HPDE6-E6E7 (cell line): Measurements from ENCODE around the gene CAMKK2.

Experiments used
- DNase-seq: peaks from one replicate; pipeline ENCODE4 v3.0.0; 2011; ENCODE audit warnings: missing footprints; ENCODE audit errors: extremely low spot score

The CAMKK2 gene

GRCh38 chr12:121196902-121197301, 99.6 kb downstream of the CAMKK2 start:
- no peak for DNase-seq

GRCh38 chr12:121191151-121191550, 105.4 kb downstream of the CAMKK2 start:
- DNase-seq: no peak

- peak; percentile 70 for DNase-seq
These were observed 105.9 kb downstream of the CAMKK2 start for GRCh38 chr12:121190523-121191031.

GRCh38 chr12:121189619-121190155, 106.8 kb downstream of the CAMKK2 start:
- no peak for DNase-seq

GRCh38 chr12:121189131-121189530, 107.4 kb downstream of the CAMKK2 start:
- no peak for DNase-seq

- no peak for DNase-seq
These were observed 108.3 kb downstream of the CAMKK2 start for GRCh38 chr12:121188227-121188626.
